ENCODE measurements around the gene UBE2F.

- TF ChIP-seq CTCF (IDR thresholded peaks at IDR 0.05) (no peak), POLR2AphosphoS5 (IDR thresholded peaks at IDR 0.05; ENCODE audit: low read depth, low read length) (no peak), REST (IDR thresholded peaks at IDR 0.05; ENCODE audit: insufficient read depth in 1 of 2, low read depth in 2 of 2, low read length in 1 of 2) (no peak), TCF7L2 (IDR thresholded peaks at IDR 0.05; ENCODE audit: low read depth, low read length) (no peak), SIN3A (IDR thresholded peaks at IDR 0.05; ENCODE audit: borderline replicate concordance, insufficient read depth, low read depth, low read length) (no peak)
These were observed 28.2 kb downstream of the UBE2F start for GRCh38 chr2:237995036-237995435.
